HFF-Myc (cell line): ENCODE measurements around the gene CLEC2A.
"Not testable (repeated sequence)": the region's sequence is repeated elsewhere in the genome, so short reads cannot be mapped to it uniquely, and the experiment has no call there.

Experiments
- DNase-seq: peaks from one replicate; pipeline ENCODE4 v3.0.0-alpha.2; 2011; ENCODE audit warnings: low read depth; ENCODE audit errors: extremely low read depth
- H3K4me3 ChIP-seq: replicated peaks from 2 replicates; pipeline ENCODE4 v1.5.1; 2011; ENCODE audit warnings: low read depth, mild to moderate bottlenecking, control low read depth, low read length
- TF ChIP-seq, protein P1 (sequence below): IDR thresholded peaks from 2 replicates; pipeline ENCODE4 v1.5.1; 2012; ENCODE audit warnings: mild to moderate bottlenecking, low read depth, low read length, control low read depth; ENCODE audit errors: missing control alignments

The CLEC2A gene, protein sequence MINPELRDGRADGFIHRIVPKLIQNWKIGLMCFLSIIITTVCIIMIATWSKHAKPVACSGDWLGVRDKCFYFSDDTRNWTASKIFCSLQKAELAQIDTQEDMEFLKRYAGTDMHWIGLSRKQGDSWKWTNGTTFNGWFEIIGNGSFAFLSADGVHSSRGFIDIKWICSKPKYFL

GRCh38 chr12:9932270-9932669, at the start of gene CLEC2A:
CLEC2A (minus strand) TSS chr12:9932370; CDS start chr12:9932329, 41 bp downstream.
- DNase-seq = no peak

GRCh38 chr12:9980126-9980525, 48.0 kb upstream of the CLEC2A start:
- H3K4me3 ChIP-seq = no peak overlapping the region
- TF ChIP-seq, protein P1, sequence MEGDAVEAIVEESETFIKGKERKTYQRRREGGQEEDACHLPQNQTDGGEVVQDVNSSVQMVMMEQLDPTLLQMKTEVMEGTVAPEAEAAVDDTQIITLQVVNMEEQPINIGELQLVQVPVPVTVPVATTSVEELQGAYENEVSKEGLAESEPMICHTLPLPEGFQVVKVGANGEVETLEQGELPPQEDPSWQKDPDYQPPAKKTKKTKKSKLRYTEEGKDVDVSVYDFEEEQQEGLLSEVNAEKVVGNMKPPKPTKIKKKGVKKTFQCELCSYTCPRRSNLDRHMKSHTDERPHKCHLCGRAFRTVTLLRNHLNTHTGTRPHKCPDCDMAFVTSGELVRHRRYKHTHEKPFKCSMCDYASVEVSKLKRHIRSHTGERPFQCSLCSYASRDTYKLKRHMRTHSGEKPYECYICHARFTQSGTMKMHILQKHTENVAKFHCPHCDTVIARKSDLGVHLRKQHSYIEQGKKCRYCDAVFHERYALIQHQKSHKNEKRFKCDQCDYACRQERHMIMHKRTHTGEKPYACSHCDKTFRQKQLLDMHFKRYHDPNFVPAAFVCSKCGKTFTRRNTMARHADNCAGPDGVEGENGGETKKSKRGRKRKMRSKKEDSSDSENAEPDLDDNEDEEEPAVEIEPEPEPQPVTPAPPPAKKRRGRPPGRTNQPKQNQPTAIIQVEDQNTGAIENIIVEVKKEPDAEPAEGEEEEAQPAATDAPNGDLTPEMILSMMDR = no peak
- DNase-seq = no peak

More at GRCh38 chr12:9932270-9932669, at the start of gene CLEC2A:
- TF ChIP-seq, protein P1 = no peak
- no peak within 1 kb of the TSS for H3K4me3 ChIP-seq

DNA sequence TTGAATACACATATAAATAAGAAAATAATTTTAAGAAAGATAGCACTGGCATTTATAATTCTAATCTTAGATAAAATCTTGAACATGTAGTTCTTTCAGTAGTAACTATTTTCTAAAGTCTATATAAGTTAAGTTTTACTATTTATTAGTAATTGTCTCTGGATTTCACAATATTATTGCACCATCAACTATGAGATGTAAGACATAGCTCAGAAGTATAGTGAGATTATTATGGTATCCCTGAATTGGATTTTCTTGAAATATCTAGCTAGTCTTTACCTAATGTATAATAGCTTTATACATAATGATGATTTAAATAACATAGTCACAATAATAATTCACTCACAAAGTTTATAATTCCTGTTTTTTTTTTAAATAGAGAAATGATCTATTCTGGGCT, 45.7 kb upstream of the CLEC2A start:
- no peak overlapping the region for H3K4me3 ChIP-seq
- TF ChIP-seq, protein P1 = no peak
- no peak for DNase-seq

DNA sequence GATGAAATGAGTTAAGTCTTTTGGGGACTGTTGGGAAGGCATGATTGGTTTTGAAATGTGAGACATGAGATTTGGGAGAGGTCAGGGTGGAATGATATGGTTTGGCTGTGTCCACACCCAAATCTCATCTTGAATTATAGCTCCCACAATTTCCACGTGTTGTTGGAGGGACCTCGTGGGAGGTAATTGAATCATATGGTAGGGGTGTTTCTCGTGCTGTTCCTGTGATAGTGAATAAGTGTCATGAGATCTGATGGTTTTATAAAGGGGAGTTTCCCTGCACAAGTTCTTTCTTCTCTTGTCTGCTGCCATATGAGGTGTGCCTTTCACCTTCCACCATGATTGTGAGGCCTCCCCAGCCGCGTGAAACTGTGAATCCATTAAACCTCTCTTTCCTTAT, 44.5 kb upstream of the CLEC2A start:
- not testable (repeated sequence) for DNase-seq, H3K4me3 ChIP-seq

DNA sequence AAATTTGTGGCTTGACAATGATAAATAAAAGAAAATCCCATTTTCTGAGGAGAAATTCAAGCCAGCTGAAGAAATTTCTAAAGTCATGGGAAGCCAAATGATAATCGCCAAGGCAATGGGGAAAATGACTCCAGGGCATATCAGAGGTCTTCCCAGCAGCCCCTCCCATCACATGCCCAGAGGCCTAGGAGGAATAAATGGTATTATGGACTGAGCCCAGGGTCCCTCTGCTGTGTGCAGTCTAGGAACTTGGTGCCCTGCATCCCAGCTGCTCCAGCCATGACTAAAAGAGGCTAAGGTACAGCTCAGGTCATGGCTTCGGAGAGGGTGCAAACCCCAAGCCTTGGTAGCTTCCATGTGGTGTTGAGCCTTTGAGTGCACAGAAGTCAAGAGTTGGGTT, 43.4 kb upstream of the CLEC2A start:
- DNase-seq = no peak
- H3K4me3 ChIP-seq = no peak overlapping the region
- TF ChIP-seq, protein P1 = no peak

GRCh38 chr12:9974731-9975130, 42.6 kb upstream of the CLEC2A start:
- H3K4me3 ChIP-seq, DNase-seq: not testable (repeated sequence)

- H3K4me3 ChIP-seq = no peak overlapping the region
- TF ChIP-seq, protein P1 = no peak
- DNase-seq = no peak
These were observed 41.8 kb upstream of the CLEC2A start for GRCh38 chr12:9973949-9974348.

GRCh38 chr12:9971181-9971580, 39.0 kb upstream of the CLEC2A start, which contains the start of gene CLEC12A:
CLEC12A (plus strand) TSS chr12:9971409; CDS start chr12:9971597, 188 bp downstream.
- TF ChIP-seq, protein P1 = no peak
- no peak for DNase-seq
- no peak within 1 kb of the TSS for H3K4me3 ChIP-seq
